Measurements from ENCODE around the gene TBC1D3K.
"Not testable (repeated sequence)": the region's sequence is repeated elsewhere in the genome, so short reads cannot be mapped to it uniquely, and the experiment has no call there.

The TBC1D3K gene

DNA sequence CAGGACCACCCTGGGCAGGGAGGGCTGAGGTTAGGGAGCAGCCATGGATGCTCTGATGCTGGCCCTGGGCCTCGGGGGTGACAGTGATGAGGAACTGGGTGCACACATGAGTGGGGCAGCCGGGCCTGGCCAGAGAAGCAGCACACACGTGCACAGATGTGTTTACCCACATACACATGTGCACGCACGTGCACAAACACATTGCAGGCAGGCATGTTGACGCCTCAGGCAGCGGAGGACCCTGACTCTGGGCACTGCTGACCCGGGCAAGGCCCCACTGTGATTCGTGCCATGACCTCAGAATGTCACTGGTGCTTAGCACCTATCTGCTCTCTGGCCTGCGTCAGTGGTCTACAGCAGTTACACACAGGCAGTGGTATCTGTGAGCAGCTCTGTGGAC is at the start of gene TBC1D3K:
Gene TBC1D3K, plus strand, starts transcription at position 301 of the 400 bp plus-strand sequence. CDS start 1,585 bp downstream, outside the sequence.
- in situ Hi-C loops (cut with HindIII; ENCODE audit: low pct_unique_long_range_greater_than_20kb, low sequenced_read_pairs); DNase-seq (ENCODE audit: low read depth in 1 of 2, low spot score in 1 of 2): not testable (repeated sequence)

DNA sequence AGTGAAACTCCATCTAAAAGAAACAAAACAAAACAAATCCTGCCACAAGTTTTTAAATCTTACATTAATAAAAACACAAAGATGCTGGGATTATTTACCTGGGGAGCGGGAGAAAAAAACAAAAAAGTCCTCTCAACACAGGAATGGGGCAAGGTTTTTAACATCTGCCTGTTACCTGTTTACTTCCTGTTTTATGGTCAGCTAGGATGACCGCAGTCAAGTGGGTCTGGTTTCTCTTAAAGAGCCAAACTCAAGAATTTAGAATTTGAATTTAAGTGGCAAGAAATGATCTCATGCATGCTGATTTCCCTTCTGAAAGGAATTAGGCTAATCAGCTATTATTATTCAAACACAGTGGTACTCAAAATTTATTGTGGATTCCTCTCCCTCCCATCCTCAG is 39.7 kb upstream of the TBC1D3K start:
- peak in 1 of 2 experiments; percentile 72 for DNase-seq (ENCODE audit: low read depth in 1 of 2, low spot score in 1 of 2)
- in situ Hi-C loops (cut with HindIII; ENCODE audit: low pct_unique_long_range_greater_than_20kb, low sequenced_read_pairs): no loop called here
- TF ChIP-seq JUND (IDR thresholded peaks at IDR 0.05; ENCODE audit: low read depth): no peak

DNA sequence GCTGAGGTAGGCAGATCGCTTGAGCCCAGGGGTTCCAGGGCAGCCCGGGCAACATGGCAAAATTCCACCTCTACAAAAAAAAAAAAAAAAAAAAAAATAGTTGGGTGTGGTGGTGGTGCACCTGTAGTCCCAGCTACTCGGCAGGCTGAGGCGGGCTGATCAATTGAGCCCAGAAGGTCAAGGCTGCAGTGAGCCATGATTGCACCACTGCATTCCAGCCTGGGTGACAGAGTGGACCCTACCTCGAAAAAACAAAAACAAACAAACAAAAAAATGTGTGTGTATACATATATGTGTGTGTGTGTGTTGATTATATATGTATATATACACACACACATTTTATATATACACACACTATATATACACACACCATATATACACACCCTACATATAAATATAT is 39.1 kb upstream of the TBC1D3K start:
- in situ Hi-C loops (cut with HindIII; ENCODE audit: low pct_unique_long_range_greater_than_20kb, low sequenced_read_pairs): no loop called here
- TF ChIP-seq JUND (IDR thresholded peaks at IDR 0.05; ENCODE audit: low read depth): no peak
- no peak for DNase-seq (ENCODE audit: low read depth in 1 of 2, low spot score in 1 of 2)

- DNase-seq (ENCODE audit: low read depth in 1 of 2, low spot score in 1 of 2): peak in 1 of 2 experiments; percentile 6
- in situ Hi-C loops (cut with HindIII; ENCODE audit: low pct_unique_long_range_greater_than_20kb, low sequenced_read_pairs): no loop called here
- no peak for TF ChIP-seq JUND (IDR thresholded peaks at IDR 0.05; ENCODE audit: low read depth)
Measured at GRCh38 chr17:37888881-37889280, 35.3 kb upstream of the TBC1D3K start.

DNA sequence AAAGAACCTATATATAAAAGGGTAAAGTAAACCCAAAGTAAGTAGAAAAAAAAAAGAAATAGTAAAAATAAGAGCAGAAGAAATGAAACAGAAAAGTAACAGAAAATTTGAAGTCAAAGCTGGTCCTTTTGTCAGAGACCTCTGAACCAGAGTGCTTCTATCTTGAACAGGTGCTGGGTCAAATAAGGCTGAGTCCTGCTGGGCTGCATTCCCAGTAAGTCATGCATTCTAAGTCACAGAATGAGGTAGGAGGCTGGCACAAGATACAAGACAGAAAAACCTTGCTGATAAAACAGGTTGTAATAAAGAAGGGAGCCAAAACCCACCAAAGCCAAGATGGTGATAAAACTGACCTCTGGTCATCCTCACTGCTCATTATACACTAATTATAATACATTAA is 27.3 kb upstream of the TBC1D3K start:
- in situ Hi-C loops (cut with HindIII; ENCODE audit: low pct_unique_long_range_greater_than_20kb, low sequenced_read_pairs); DNase-seq (ENCODE audit: low read depth in 1 of 2, low spot score in 1 of 2): not testable (repeated sequence)
